HG02642 (cell line): ENCODE measurements around the gene IFNB1.

Experiments used
- ATAC-seq: cut with Tn5 transposase; IDR thresholded peaks from one replicate; pipeline ENCODE4 v1.9.1; 2021; ENCODE audit warnings: mild to moderate bottlenecking; ENCODE audit not compliant: unreplicated experiment, poor library complexity

IFNB1 gene

DNA sequence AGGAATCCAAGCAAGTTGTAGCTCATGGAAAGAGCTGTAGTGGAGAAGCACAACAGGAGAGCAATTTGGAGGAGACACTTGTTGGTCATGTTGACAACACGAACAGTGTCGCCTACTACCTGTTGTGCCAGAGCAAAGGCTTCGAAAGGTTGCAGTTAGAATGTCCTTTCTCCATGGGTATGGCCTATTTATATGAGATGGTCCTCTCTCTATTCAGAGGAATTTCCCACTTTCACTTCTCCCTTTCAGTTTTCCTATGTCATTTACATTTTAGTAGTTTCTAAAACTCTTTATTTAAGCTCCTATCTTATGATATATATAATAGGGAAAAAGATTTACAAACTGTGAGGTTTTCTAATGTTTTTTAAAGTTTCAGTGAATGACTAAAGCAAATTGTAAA, at the start of gene IFNB1:
Gene IFNB1, minus strand, starts transcription at position 162 of the 400 bp plus-strand sequence. Its CDS starts 73 bp downstream, at position 89.
- no peak for ATAC-seq

DNA sequence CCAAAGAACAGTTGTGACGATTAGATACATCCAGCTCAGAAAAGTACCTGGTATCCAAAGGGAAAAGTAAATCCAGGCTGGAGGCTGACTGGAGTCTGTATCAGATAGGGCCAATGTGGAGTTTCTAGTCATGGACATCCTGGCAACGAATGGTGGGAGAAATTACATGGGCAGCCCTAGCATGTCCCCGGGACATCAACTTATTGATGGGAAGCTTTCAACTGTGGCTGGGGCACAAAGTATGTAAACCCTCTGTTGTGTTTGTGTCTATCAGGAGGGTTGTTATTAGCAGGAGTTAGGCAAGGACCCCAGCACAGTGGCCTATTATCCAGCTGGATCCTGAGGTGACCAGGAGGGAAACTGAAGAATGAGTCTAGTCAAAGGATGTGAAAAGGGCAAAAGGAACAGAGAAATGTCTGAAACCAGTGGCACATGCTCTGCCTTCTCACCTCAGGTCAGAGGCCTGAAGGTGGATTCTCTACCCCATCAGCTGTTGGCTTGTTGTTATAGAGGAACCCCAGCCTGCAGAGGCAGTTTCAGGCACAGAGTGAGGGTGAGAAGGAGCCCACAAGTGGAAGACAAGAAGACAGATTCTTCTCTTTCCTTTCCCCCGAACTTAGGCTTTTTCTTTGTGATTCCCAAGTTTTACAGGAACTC, 44.0 kb upstream of the IFNB1 start:
- peak; percentile 96 for ATAC-seq

DNA sequence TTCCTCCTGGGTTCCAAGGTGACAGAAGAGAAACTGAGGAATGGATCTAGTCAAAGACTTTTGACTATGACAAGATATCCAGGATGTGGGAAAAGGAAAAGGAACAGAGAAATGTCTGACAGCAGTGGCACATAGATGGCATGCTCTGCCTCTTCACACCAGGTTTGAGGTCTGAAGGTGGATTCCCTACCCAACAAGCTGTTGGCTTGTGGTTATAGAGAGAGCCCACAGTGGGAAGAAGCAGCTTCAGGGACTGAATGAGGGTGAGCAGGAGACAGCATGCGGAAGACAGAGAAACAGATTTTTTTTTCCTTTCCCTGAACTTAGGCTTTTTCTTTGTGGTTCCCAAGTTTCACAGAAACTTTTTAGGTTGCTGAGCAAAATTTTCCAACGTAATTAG, 43.3 kb upstream of the IFNB1 start:
- ATAC-seq: peak; percentile 59

DNA sequence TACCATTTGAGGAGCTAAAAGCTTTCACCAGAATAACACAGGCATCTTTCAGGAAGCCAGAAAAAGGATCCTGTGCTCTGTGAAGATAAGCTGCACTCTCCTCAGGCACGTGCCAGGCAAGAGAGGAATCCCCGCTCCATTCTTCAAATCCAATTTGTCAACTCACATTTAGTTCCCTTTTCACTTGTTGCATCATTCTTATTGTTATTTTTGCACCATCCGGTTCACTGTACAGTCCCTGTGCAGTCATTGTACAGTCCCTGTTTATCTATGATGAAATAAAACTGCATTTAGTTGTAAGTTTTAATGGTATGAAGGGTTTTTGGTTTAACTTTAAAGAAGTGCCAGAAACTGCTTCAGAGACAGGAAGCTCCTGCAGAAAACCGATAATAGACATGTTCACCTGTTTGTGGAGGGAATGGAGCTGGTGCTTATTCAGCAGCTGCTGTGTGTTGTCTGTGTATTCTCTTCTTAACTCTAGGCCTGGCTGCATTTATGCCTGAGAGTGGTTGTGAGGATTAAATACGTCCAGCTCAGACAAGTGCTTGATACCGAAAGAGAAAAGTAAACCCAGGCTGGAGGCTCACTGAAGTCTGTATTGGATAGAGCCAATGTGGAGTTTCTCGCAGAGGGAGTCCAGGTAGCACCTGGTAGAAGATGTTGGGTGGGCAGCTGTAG, 41.5 kb upstream of the IFNB1 start:
- ATAC-seq: no peak

DNA sequence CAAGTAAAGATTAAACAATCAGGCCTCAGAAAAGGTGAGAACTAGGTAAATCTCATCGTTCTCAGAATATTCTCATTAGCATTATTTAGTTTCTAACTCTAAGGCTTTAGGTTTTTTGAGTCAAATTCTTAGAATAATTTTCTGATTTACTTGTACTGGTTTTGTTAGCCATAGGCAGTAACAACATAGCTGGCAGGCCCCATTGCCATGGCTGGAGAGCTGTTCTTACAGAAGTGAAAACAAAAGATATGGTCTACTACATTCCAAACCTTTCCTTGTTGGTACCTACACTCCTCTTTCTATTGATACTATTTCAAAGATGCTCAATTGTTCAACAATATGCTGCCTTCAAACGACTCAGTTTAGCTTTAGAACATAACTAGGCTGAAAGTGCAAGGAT, 36.6 kb upstream of the IFNB1 start:
- ATAC-seq: no peak

DNA sequence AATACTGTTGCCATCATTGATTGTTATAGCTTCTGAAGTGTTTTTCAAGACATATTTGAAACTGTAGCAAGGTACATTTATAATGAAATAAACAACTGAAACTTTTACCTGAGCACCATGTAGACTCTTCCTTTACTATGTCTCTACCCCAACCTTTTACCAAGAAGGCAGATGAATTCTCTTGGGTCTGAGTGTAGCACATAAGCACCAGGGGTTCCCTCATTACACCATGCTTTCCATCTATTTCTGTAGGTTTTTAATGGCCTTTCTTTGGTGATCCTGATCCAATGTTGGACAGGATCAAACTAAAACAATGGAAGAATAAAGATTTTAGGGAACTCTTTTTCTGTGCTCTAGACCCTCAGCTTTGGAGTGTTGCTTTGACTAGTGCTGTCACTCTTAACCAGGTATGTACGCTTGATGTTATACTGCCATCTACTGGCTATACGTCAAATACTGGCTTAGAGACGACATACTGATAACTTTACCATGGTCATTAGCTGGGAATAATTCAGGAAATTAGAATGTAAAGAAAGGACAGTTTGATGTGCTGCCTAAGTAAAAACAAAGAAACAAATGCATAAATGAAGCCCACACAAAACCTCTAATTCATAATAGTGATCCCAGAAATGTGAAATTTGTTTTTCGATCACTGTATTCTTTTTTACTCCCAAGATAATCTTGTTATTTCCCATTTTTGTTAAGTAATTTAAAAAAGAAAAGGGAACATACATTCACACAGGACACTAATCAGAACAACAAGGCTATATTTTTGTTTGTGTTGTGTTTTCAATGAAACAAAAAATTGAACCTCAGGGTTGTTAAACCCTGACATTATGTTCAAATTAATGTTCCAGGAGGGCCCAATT, 33.2 kb upstream of the IFNB1 start:
- peak; percentile 95 for ATAC-seq

DNA sequence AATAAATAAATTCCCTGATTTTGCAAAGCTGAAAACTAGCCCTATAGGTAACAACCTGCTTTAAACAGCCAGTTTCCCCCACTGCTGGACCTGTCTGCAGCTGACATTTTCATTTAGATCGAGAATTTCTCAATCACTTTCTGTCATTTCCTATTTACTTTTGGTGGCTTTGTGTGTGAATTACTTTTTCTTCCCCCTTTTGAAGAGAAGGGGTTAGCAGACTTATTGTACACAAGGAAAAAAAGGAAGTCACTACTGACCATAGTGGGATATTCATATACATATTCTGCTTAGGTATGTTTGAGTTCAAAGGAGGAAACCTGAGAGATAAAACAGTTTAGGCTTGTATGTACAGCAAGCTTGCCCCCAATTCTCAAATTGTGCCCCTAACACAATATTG, 27.0 kb upstream of the IFNB1 start:
- ATAC-seq: no peak

DNA sequence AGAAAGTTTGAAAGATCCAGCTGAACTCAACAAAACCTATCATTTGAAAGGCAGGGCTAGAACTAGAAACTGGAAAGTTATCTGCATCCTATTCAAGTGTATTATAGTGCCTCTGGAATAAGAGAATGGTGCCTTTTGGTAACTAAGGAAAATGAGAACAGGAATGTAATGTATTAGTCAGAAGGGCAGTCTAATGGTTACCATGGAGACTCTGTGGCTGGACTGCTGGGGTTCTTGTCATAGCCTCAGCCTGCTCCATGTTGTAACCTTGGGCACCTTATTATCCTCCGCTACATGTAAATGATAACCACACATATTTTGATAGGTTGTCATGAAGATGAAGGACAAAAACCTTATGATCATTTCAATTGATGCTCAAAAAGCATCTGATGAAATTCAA, 24.6 kb upstream of the IFNB1 start:
- ATAC-seq: no peak

DNA sequence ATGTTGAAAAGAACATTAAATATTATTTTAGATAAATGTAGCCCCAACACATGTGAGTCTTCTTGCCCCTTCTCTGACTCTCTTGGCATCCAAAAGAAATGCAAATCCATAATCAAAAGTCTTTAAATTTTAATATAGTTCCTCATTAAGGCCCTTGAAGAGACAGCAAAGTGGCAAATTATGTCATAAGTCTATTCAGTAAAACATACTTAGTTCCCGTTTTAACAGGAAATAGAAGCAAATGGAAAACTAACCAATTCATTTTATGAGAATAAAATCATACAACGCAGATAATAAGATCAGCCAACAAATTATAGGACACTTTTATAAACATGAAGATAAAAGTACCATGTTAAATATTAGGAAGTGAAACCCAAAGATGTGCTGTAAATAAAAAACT, 20.1 kb upstream of the IFNB1 start:
- no peak for ATAC-seq

DNA sequence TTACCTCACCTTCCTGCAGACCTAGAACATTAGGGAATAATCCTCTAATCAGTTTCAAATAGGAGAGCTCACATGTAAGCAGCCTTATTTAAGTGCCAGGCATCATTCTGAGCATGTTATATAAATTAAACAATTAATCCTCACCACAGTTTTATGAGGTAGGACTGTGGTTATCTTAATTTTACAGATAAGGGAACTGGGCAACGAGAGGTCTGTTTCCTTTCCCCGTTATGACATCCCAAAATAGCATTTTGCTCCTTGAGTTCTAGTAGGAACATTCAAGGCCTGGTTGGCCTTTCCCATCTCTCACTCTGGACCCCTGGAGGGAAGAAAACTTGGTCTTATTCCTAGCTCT, 19.1 kb upstream of the IFNB1 start:
- ATAC-seq: no peak

DNA sequence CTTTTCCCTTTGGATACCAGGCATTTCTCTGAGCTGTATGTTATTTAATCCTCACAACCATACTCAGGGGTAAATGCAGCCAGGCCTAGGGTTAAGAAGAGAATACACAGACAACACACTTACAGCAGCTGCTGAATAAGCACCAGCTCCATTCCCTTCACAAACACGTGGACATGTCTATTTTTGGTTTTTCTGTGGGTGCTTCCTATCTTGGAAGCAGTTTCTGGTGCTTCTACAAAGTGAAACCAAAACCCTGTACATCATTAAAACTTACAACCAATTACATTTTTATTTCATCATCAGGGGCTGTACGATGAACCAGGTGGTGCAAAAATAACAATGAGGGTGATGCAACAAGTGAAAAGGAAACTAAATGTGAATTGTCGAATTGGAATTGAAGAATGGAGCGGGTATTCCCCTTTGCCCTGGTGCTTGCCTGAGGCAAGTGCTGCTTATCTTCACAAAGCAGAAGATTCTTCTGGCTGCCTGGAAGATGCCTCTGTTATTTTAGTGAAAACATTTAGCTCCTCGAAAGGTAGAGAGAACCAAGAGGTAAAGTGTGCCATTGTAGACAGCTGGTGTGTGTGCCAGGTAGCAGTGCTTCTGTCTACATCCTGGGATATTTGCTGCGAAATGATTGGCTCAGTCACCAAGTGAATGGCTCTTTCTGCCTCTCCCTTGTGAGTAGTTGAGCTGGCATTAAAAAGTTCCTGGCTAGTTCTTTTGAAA, 18.6 kb upstream of the IFNB1 start:
- peak; percentile 86 for ATAC-seq

DNA sequence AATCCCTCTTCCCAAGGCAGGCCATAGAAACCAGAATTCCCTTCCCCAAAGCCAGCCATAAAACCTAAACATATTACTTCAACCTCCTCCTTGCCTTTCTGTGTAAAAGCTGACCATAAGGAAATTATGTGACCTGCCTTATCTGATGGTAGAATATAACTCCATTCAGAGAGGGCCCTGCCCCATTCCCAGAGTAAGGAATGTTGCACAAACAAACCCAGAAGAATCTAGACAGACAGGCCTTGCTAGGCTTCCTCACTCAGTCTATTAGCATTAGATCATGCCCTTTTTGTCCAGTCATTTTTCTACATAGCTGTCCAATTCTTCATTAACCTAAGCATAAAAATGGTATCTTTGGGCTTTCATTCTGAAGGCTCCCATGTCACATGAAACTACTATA, 17.8 kb upstream of the IFNB1 start:
- ATAC-seq: no peak

DNA sequence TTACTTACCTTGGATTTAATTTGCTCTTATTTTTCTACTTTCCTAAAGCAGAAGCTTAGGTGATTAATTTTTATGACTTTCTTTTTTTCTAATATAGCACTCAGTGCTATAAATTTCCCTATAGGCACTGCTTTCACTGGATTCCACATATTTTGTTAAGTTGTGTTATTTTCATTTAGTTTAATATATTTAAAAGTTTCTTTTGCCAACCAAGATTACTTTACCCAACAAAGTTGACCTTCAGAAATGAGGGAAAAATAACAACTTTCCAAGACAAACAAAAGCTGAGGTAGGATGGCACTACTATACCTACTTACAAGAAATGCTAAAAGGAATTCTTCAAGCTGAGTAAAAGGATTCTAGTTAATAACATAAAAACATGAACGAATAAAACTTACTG, 8.8 kb upstream of the IFNB1 start:
- ATAC-seq: no peak

DNA sequence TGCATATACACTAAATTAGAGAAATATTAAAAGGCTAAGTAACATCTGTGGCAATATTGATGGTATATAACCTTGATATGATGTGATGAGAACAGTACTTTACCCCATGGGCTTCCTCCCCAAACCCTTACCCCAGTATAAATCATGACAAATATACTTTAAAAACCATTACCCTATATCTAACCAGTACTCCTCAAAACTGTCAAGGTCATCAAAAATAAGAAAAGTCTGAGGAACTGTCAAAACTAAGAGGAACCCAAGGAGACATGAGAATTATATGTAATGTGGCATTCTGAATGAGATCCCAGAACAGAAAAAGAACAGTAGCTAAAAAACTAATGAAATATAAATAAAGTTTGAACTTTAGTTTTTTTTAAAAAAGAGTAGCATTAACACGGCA, 7.3 kb upstream of the IFNB1 start:
- no peak for ATAC-seq

DNA sequence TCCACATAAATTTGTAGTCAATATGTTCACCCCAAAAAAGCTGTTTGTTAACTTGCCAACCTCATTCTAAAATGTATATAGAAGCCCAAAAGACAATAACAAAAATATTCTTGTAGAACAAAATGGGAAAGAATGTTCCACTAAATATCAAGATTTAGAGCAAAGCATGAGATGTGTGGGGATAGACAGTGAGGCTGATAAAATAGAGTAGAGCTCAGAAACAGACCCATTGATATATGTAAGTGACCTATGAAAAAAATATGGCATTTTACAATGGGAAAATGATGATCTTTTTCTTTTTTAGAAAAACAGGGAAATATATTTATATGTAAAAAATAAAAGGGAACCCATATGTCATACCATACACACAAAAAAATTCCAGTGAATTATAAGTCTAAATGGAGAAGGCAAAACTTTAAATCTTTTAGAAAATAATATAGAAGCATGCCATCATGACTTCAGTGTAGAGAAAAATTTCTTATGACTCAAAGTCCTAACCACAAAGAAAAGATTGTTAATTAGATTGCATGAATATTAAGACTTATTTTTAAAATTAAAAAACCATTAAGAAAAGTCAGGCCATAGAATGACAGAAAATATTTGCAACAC, 6.6 kb upstream of the IFNB1 start:
- no peak for ATAC-seq

DNA sequence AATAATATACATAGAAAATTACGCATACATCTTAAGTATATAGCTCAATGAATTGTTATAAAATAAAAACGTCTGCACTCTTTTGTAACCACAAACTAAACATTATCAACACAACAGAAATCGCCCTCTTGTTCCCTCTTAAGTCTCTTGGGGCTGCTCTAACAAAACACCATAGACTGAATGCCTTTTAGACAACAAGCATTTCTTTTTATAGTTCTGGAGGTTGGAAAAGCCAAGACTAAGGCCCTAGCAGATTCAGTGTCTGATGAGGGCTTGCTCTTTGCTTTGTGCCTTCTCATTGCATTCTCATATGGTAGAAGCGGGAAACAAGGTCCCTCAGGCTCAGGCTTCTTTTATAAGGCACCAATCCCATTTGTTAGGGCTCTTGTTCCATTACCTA, 4.9 kb upstream of the IFNB1 start:
- ATAC-seq: no peak

DNA sequence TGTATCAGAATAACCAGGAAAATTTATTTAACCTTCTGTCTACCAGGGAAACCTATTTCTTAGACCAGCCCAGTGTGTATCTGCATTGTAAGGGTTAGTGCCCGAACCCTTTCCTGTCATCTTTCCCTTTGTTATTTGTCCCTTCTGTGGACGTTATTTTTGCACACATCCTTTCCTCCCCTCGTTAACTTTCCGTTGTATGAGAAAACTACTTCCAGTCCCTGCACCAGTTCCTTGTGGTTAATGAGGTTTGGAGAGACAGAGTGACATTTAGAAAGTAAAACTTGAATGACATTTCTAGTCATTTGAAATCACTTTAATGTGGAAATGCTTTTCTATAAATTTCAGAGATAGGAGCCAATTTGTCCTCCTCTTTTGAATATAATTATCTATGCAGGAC, 4.3 kb upstream of the IFNB1 start:
- ATAC-seq: no peak

DNA sequence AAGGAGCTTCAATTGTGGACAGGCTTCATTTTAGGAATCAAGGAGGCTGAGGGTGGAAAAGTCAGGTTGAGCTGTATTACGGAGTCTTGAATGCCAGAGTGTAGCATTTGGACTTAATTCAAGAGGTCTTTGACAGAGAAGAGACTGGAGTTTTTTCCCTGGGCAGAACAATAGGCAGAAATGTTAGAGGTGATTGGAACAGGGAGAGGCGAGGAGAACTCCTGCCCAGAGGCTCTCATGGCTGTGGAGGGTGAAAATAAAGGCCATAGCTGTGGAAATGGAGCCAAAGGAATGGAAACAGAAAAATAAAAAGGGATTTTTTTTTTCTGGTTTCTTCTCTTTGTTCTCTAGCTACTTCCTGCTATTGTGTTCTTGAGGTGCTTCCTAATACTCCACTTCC, 3.7 kb upstream of the IFNB1 start:
- no peak for ATAC-seq

DNA sequence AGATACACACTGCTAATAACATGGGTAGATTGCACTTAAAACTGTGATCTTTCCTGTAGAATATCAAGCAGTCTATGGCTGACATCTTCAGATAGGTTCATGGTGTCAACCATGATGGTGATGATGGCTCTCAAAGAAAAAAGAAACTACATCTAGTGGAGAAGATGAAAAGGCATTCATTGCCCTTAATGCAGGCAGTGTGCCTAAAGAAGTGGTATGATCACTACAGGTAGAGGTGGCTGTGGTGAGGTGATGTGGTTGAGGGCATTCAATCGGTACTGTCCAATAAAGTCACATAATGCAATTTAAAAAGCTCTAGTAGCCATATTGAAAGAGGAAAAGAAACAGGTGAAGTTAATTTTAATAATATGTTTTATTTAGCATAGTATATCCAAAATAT, 3.1 kb upstream of the IFNB1 start:
- no peak for ATAC-seq

DNA sequence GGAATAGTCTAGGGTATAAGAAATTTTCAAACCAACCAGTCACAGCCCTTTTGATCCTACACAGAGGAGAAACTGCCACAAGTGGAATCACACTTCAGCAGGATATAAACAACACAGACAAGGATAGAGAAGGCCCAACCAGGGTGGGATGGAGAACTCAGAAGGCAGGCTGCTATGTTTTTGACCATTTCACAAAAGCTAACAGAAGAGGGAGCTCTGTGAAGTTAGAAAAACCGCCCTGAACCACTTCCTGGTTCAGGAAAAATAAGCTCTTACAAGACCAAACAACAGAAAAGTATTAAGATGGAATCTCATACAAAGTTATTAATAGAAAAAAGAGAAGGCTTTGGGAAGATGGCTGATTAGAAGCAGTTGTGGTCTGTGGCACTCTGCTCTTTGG, 960 bp upstream of the IFNB1 start:
- no peak for ATAC-seq
